NB4 (cell line): Measurements from ENCODE around the gene DNAH8.

Experiments
- MYC ChIP-seq: IDR thresholded peaks from 2 replicates; pipeline ENCODE4 v1.6.1; 2011; ENCODE audit warnings: low read depth, low read length
- TF ChIP-seq, protein P1 (sequence below): IDR thresholded peaks from one replicate; pipeline ENCODE4 v1.5.1; 2012; ENCODE audit warnings: low read depth, low read length

DNA sequence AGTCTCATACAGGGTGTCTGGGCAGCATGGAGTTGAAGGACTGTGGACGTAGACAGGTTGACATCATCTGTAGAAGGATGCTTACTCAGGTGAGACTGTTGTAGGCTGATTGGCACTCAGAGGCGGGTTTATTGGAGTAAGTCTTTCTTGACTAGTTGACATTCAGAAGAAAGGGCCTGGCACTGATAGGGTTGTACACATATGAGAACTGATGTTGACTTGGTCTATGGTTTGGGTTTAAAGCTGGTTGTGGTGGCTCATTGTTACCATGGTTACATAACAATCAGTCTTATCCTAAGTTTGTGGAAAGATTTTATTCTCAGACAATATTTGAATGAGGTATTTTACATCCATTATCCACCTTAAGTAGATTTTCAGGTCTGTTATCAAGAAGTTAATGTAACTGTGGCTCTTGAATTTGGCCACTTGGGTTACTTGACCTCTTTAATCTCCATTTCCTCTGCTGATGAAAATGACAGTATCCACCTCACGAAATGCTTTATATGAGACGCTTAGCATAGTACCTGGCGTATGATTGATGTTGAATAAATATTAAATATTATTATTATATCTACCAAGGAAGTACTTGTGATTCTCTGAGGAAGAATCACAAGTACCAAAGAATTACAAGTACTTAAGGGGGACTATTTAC lies 109.3 kb downstream of the DNAH8 start:
- no peak for TF ChIP-seq MYC
- TF ChIP-seq, protein P1, sequence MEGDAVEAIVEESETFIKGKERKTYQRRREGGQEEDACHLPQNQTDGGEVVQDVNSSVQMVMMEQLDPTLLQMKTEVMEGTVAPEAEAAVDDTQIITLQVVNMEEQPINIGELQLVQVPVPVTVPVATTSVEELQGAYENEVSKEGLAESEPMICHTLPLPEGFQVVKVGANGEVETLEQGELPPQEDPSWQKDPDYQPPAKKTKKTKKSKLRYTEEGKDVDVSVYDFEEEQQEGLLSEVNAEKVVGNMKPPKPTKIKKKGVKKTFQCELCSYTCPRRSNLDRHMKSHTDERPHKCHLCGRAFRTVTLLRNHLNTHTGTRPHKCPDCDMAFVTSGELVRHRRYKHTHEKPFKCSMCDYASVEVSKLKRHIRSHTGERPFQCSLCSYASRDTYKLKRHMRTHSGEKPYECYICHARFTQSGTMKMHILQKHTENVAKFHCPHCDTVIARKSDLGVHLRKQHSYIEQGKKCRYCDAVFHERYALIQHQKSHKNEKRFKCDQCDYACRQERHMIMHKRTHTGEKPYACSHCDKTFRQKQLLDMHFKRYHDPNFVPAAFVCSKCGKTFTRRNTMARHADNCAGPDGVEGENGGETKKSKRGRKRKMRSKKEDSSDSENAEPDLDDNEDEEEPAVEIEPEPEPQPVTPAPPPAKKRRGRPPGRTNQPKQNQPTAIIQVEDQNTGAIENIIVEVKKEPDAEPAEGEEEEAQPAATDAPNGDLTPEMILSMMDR: no peak
